Nephron progenitor cell (in vitro differentiated cells): ENCODE measurements around the gene DBN1.

Experiments
- DNase-seq: peaks from one replicate; pipeline ENCODE4 v3.0.0; 2021
- H3K27ac Mint-ChIP-seq: 2 replicates; pipeline ENCODE4 v1.8.0; 2021; ENCODE audit warnings: mild to moderate bottlenecking, moderate library complexity, mixed read lengths
- H3K27me3 Mint-ChIP-seq: 2 replicates; pipeline ENCODE4 v1.8.0; 2021; ENCODE audit warnings: mild to moderate bottlenecking, low read depth, mixed read lengths; ENCODE audit not compliant: poor library complexity
- H3K36me3 Mint-ChIP-seq: 2 replicates; pipeline ENCODE4 v1.8.0; 2021; ENCODE audit warnings: low read depth, mixed read lengths
- H3K4me1 Mint-ChIP-seq: 2 replicates; pipeline ENCODE4 v1.8.0; 2021; ENCODE audit warnings: mixed read lengths
- H3K4me3 Mint-ChIP-seq: 2 replicates; pipeline ENCODE4 v1.8.0; 2021; ENCODE audit warnings: mild to moderate bottlenecking, moderate library complexity, mixed read lengths
- H3K9me3 Mint-ChIP-seq: 2 replicates; pipeline ENCODE4 v1.8.0; 2021; ENCODE audit warnings: mild to moderate bottlenecking, moderate library complexity, mixed read lengths
- TF ChIP-seq, protein P1 (sequence below): fragments of 200-600 bp; sonication (generic); IDR thresholded peaks from 2 replicates; pipeline ENCODE4 v1.5.0; 2021; ENCODE audit warnings: antibody characterized with exemption

DBN1 gene

GRCh38 chr5:177453852-177454396 lies 19.5 kb downstream of the DBN1 start:
- Mint-ChIP-seq H3K4me3 (peak overlapping the region; percentile 87), H3K36me3 (peaks cover 17% of the 10 kb centered on the region), H3K27me3 (peaks cover 13% of the 10 kb centered on the region), H3K4me1 (peaks cover 37% of the 10 kb centered on the region), H3K9me3 (no peaks in the 10 kb centered on the region), H3K27ac (no peak overlapping the region)
- DNase-seq, result peak; percentile 57
- TF ChIP-seq, protein P1, sequence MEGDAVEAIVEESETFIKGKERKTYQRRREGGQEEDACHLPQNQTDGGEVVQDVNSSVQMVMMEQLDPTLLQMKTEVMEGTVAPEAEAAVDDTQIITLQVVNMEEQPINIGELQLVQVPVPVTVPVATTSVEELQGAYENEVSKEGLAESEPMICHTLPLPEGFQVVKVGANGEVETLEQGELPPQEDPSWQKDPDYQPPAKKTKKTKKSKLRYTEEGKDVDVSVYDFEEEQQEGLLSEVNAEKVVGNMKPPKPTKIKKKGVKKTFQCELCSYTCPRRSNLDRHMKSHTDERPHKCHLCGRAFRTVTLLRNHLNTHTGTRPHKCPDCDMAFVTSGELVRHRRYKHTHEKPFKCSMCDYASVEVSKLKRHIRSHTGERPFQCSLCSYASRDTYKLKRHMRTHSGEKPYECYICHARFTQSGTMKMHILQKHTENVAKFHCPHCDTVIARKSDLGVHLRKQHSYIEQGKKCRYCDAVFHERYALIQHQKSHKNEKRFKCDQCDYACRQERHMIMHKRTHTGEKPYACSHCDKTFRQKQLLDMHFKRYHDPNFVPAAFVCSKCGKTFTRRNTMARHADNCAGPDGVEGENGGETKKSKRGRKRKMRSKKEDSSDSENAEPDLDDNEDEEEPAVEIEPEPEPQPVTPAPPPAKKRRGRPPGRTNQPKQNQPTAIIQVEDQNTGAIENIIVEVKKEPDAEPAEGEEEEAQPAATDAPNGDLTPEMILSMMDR, result no peak

- H3K36me3 Mint-ChIP-seq, result peaks cover 17% of the 10 kb centered on the region
- TF ChIP-seq, protein P1, result no peak
- H3K4me1 Mint-ChIP-seq, result peaks cover 47% of the 10 kb centered on the region
- H3K4me3 Mint-ChIP-seq, result peak overlapping the region; percentile 87
- no peak for DNase-seq
- no peak overlapping the region for H3K27ac Mint-ChIP-seq
- H3K27me3 Mint-ChIP-seq, result peaks cover 13% of the 10 kb centered on the region
- no peaks in the 10 kb centered on the region for H3K9me3 Mint-ChIP-seq
Measured at GRCh38 chr5:177452688-177453638, 20.5 kb downstream of the DBN1 start.

DNA sequence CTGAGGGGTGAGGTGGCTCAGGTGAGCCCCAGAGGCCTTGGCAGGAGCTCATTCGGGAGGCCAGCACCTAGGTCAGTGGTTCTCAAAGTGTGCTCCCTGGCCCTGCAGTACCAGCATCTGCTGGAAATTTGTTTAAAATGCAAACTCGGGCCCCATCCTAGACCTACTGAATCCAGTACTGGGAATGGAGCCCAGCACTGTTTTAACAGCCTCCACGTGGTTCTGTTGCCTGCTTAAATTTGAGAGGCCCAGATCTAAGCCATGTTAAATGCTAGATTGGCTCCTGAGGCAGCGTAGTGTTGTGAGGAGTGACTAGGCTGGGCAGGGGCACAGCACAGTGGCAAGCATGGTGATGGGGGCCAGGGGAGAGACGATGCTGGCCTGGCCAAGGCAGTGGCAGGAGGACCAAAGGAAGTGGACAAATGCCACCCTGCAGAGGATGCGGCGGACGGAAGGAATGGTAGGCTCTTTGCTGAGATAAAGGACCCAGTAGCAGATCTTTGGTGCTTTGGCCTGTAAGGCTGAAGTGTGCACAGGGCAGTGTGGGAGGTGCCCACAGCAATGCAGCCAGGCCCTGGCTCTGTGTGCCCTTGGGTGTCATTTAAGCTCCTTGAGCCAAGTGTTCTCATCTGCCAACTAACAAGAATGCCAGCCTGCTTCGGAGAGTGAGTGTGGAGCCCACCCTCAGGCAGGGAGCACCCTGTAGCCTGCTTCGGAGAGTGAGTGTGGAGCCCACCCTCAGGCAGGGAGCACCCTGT lies 22.6 kb downstream of the DBN1 start:
- TF ChIP-seq, protein P1, result no peak
- H3K27me3 Mint-ChIP-seq, result peaks cover 13% of the 10 kb centered on the region
- H3K4me3 Mint-ChIP-seq, result no peak overlapping the region
- no peaks in the 10 kb centered on the region for H3K9me3 Mint-ChIP-seq
- H3K27ac Mint-ChIP-seq, result no peak overlapping the region
- DNase-seq, result no peak
- peaks cover 37% of the 10 kb centered on the region for H3K4me1 Mint-ChIP-seq
- peaks cover 5% of the 10 kb centered on the region for H3K36me3 Mint-ChIP-seq

DNA sequence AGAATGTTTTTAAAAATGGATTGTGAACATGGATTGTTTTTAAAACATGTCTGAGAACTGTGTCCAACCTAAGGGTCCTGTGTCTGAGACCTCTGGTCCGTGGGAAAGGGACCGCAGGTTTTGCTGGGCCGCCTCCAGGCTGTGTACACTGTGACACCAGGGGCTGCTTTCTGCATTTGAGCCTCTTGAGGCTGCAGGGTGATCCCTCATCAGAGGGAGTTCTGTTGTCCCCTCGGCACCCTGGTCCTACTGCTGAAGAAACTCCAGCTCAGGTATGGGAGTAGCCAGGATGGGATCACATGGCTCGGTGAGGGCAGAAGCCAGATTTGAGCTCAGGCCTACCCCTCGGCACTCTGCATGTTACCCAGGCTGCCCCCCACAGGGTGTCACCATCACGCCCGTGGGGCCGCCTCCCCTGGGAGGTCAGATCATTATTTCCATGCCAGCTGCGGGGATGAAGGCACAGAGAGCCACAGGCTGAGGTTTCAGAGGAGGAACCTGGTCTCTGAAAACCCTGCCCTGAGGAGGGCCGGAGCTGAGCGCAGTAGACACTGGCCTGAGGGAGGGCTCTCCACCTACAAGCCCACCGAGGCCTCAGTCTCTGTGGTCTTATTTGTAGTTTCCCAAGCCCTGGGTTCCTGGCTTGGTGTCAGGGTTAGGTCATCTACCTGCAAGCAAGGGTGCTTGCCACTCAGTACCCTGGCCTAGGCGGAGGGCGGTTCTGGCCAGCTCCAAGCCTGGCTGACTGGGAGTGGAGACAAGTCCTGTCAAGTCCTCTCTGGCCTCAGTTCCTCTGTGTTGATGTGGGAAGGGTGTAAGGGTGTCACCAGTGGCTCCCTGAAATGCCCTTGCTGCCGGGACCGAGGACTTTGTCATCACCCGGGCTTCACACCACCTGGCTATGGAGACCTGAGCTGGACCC lies 24.0 kb downstream of the DBN1 start:
- H3K27me3 Mint-ChIP-seq, result peaks cover 13% of the 10 kb centered on the region
- H3K9me3 Mint-ChIP-seq, result no peaks in the 10 kb centered on the region
- no peak for DNase-seq
- peak overlapping the region; percentile 66 for H3K4me3 Mint-ChIP-seq
- no peak overlapping the region for H3K27ac Mint-ChIP-seq
- peaks cover 5% of the 10 kb centered on the region for H3K36me3 Mint-ChIP-seq
- peaks cover 52% of the 10 kb centered on the region for H3K4me1 Mint-ChIP-seq
- TF ChIP-seq, protein P1, result no peak

DNA sequence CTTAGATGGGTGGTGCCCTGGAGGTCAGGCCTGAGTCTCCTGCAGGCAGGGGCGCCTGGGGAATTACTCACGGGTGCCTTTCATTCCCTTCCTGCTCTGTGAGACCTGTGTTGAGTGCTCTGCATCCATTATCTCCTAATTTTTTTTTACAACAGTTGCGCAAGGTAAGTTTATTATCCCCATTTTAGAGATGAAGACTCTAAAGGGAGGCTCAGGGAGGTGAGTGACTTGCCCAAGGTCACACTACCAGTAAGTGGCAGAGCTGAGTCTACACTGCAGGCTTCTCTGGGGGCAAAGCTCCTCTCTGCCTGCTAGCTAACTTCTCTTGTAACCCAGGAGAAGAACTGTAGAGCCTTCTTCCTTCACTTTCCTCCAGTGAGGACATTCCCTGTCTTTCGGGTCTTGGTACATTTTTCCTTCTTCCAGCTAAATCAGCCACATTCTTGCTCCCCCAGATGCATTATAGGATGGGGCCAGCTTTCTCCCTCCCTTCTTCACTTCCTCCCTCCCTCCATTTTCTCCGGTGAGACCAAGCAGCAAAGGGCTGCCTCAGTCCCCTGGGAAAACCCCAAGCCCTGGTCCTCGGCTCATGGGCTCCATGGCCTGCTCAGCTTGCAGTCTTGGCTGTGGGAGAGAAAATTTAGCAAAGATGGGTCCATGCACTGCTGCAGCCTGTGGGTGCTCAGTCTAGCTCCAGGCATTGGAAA lies 25.0 kb downstream of the DBN1 start:
- Mint-ChIP-seq H3K9me3 (no peaks in the 10 kb centered on the region), H3K27me3 (peaks cover 9% of the 10 kb centered on the region), H3K27ac (peak overlapping the region; percentile 93), H3K4me1 (peaks cover 54% of the 10 kb centered on the region), H3K36me3 (peaks cover 5% of the 10 kb centered on the region), H3K4me3 (peak overlapping the region; percentile 66)
- DNase-seq, result no peak
- TF ChIP-seq, protein P1, result no peak
